Measurements from ENCODE around the gene MROH2B. TPM values are rescaled to one million over a fixed set of nuclear protein-coding genes. Genes with fewer than 3 reads are reported as not detected.
A peak's percentile ranks its signal among the peaks of the same experiment; 100 is the strongest.

MROH2B gene
- total and polyA plus RNA-seq, 5 experiments from 2014 or later, result not detected

GRCh38 chr5:41003670-41004376 lies 67.3 kb downstream of the MROH2B start:
- Mint-ChIP-seq H3K4me3 (no peak overlapping the region), H3K27ac (no peak overlapping the region), H3K4me1 (no peaks in the 10 kb centered on the region), H3K36me3 (peaks cover 0 to 3% (median 0%) of the 10 kb centered on the region in 3 donors), H3K27me3 (peaks cover 0 to 4% (median 2%) of the 10 kb centered on the region in 5 donors), H3K9me3 (peaks cover 0 to 4% (median 0%) of the 10 kb centered on the region in 9 donors)
- ATAC-seq (no peak), DNase-seq (no peak)
- POLR2A ChIA-PET, result no interaction called here

DNA sequence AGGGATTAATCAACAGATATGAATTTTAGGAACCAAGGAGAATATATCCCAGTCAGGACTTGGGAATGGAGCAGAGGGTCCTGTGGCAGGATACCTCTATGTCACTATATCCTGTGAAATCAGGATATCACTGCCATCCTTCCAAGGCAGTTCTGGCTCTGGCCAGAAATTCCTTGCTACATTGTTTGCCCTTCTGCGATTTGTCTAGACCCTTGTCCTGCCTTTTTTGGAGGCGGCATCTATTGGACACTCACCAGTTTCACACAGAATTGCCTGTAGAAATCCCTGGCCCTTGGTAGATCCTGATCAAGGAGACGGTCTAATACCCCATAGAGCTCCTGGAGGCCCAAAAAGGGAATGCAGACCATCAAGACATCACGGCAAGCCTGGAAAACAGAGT lies 71.2 kb downstream of the MROH2B start:
- H3K27ac Mint-ChIP-seq, result no peak overlapping the region
- POLR2A ChIA-PET, result no interaction called here

GRCh38 chr5:40999142-40999541 lies 72.0 kb downstream of the MROH2B start:
- Mint-ChIP-seq H3K27me3 (peaks cover 2 to 9% (median 4%) of the 10 kb centered on the region in 5 donors), H3K4me1 (no peaks in the 10 kb centered on the region), H3K36me3 (no peaks in the 10 kb centered on the region), H3K9me3 (no peaks in the 10 kb centered on the region), H3K4me3 (no peak overlapping the region), H3K27ac (no peak overlapping the region)
- DNase-seq, result no peak
- POLR2A ChIA-PET, result no interaction called here
- ATAC-seq, result no peak

More for the DNA sequence above, 71.2 kb downstream of the MROH2B start:
- no peaks in the 10 kb centered on the region for H3K36me3 Mint-ChIP-seq
- no peak for DNase-seq
- no peak for ATAC-seq
- no peaks in the 10 kb centered on the region for H3K9me3 Mint-ChIP-seq
- H3K27me3 Mint-ChIP-seq, result peaks cover 3 to 9% (median 4%) of the 10 kb centered on the region in 5 donors
- no peak overlapping the region for H3K4me3 Mint-ChIP-seq
- no peaks in the 10 kb centered on the region for H3K4me1 Mint-ChIP-seq

DNA sequence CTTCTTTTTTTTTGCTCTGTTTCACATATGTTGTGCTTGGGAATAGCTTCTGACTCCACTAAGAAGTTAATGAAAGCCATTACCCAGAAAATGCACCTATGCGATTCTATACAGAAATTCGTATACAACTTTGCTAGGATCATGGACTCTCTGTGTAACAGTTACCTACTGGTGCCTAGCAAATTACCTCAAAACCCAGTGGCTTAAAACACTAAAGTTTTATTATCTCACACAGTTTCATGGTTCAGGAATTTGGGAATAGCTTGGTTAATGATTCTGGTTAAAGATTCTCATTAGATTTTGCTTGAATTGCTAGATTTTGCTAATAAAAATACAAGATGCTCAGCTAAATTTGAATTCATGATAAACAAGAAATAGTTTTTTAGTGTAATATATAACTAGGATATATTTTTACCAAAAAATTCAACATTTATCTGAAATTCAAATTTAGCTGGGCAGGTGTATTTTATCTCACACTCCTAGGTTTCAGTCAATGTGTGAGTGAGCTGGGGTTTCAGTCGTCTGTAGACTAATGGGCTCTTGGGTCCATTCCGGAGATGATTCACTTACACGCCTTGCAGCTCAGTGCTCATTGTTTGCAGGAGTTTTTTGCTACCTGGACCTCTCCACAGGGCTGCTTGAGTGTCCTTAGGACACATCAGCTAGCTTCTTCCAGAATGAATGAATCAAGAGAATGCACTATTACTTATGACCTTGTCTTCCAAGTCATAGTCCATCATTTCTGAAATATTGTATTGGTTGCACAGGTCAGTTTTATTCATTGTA lies 75.1 kb downstream of the MROH2B start:
- Mint-ChIP-seq H3K36me3 (no peaks in the 10 kb centered on the region), H3K4me3 (no peak overlapping the region), H3K27me3 (peaks cover 2 to 9% (median 3%) of the 10 kb centered on the region in 5 donors), H3K4me1 (no peaks in the 10 kb centered on the region), H3K9me3 (no peaks in the 10 kb centered on the region), H3K27ac (no peak overlapping the region)
- POLR2A ChIA-PET, result no interaction called here
- DNase-seq (no peak), ATAC-seq (no peak)

- Mint-ChIP-seq H3K27ac (no peak overlapping the region), H3K36me3 (peaks cover 0 to 2% (median 0%) of the 10 kb centered on the region in 3 donors), H3K4me3 (no peak overlapping the region), H3K4me1 (no peaks in the 10 kb centered on the region), H3K27me3 (peaks cover 0 to 2% (median under 1%) of the 10 kb centered on the region in 5 donors), H3K9me3 (peaks cover 0 to 6% (median 4%) of the 10 kb centered on the region in 9 donors)
- ATAC-seq (no peak), DNase-seq (no peak)
- POLR2A ChIA-PET, result no interaction called here
Observed at GRCh38 chr5:40991981-40992559, 79.1 kb downstream of the MROH2B start.

GRCh38 chr5:40991168-40991980 lies 79.8 kb downstream of the MROH2B start:
- H3K27me3 Mint-ChIP-seq, result peaks cover 0 to 5% (median 2%) of the 10 kb centered on the region in 5 donors
- DNase-seq (no peak), ATAC-seq (no peak)
- H3K27ac Mint-ChIP-seq, result no peak overlapping the region
- no peak overlapping the region for H3K4me3 Mint-ChIP-seq
- POLR2A ChIA-PET, result no interaction called here
- no peaks in the 10 kb centered on the region for H3K4me1 Mint-ChIP-seq
- peaks cover 0 to 13% (median 6%) of the 10 kb centered on the region in 9 donors for H3K9me3 Mint-ChIP-seq
- H3K36me3 Mint-ChIP-seq, result peaks cover 0 to 8% (median 0%) of the 10 kb centered on the region in 3 donors

- Mint-ChIP-seq H3K27me3 (peaks cover 0 to 14% (median 2%) of the 10 kb centered on the region in 5 donors), H3K4me1 (no peaks in the 10 kb centered on the region), H3K9me3 (peaks cover 0 to 14% (median 6%) of the 10 kb centered on the region in 9 donors), H3K4me3 (no peak overlapping the region), H3K27ac (no peak overlapping the region), H3K36me3 (peaks cover 0 to 8% (median 0%) of the 10 kb centered on the region in 3 donors)
- DNase-seq (no peak), ATAC-seq (no peak)
- POLR2A ChIA-PET, result no interaction called here
Observed at GRCh38 chr5:40988746-40989510, 82.2 kb downstream of the MROH2B start.

- H3K4me1 Mint-ChIP-seq, result no peaks in the 10 kb centered on the region
- H3K27me3 Mint-ChIP-seq, result peaks cover 4 to 24% (median 7%) of the 10 kb centered on the region in 5 donors
- POLR2A ChIA-PET, result no interaction called here
- no peak overlapping the region for H3K4me3 Mint-ChIP-seq
- DNase-seq (no peak), ATAC-seq (no peak)
- H3K36me3 Mint-ChIP-seq, result peaks cover 0 to 8% (median 0%) of the 10 kb centered on the region in 3 donors
- H3K27ac Mint-ChIP-seq, result no peak overlapping the region
- peaks cover 0 to 14% (median 7%) of the 10 kb centered on the region in 9 donors for H3K9me3 Mint-ChIP-seq
Observed at GRCh38 chr5:40987349-40987748, 83.8 kb downstream of the MROH2B start.

DNA sequence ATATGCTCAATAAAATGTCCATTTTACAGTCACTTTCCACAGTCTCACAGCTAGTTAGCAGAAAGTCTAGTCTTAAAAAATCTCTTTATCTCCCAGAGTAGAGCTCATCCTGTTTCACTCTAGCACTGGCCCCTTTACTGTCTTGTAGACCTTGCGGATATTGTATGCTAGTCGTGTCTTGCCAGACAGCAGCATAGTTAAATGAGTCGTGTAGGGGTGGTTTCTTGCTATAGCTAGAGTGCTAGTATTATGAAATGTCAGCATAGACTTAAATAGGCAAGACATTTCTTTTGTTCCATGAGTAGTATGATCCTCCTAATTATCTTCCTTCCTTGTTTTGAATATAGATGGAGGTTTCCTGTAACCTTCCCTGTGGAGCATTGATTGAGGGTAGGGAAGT lies 84.5 kb downstream of the MROH2B start:
- peaks cover 0 to 14% (median 7%) of the 10 kb centered on the region in 9 donors for H3K9me3 Mint-ChIP-seq
- peaks cover 4 to 27% (median 11%) of the 10 kb centered on the region in 5 donors for H3K27me3 Mint-ChIP-seq
- peaks cover 0 to 8% (median 0%) of the 10 kb centered on the region in 3 donors for H3K36me3 Mint-ChIP-seq
- ATAC-seq, result no peak
- DNase-seq, result no peak
- POLR2A ChIA-PET, result no interaction called here
- no peak overlapping the region for H3K4me3 Mint-ChIP-seq
- no peak overlapping the region for H3K27ac Mint-ChIP-seq
- H3K4me1 Mint-ChIP-seq, result no peaks in the 10 kb centered on the region

DNA sequence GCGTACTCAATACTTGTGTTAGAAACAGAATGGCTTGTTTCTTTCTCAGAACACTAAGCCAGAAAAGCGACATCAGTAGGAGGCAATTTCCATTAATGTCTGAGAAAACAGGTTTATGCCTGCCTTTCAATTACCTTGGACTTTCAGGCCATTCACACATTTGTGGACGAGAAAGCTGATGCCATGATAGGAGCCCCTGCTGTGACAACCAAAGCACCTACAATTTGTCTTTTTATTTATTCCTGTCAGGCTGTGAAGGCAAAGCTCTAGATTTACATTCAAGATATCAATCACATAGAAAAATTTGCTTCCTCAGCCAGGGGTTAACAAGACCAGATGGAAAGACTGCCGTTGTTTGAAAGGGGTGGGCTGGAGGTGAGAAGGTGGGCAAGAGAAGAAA lies 85.6 kb downstream of the MROH2B start:
- DNase-seq (no peak), ATAC-seq (no peak)
- H3K36me3 Mint-ChIP-seq, result peaks cover 0 to 8% (median 0%) of the 10 kb centered on the region in 3 donors
- H3K4me1 Mint-ChIP-seq, result no peaks in the 10 kb centered on the region
- H3K4me3 Mint-ChIP-seq, result no peak overlapping the region
- H3K9me3 Mint-ChIP-seq, result peaks cover 0 to 14% (median 7%) of the 10 kb centered on the region in 9 donors
- no peak overlapping the region for H3K27ac Mint-ChIP-seq
- POLR2A ChIA-PET, result no interaction called here
- peaks cover 4 to 39% (median 13%) of the 10 kb centered on the region in 5 donors for H3K27me3 Mint-ChIP-seq

- ATAC-seq (no peak), DNase-seq (no peak)
- POLR2A ChIA-PET, result no interaction called here
- Mint-ChIP-seq H3K4me1 (no peaks in the 10 kb centered on the region), H3K27ac (no peak overlapping the region), H3K4me3 (no peak overlapping the region), H3K36me3 (peaks cover 0 to 8% (median 0%) of the 10 kb centered on the region in 3 donors), H3K27me3 (peaks cover 5 to 40% (median 11%) of the 10 kb centered on the region in 5 donors), H3K9me3 (peaks cover 0 to 14% (median 7%) of the 10 kb centered on the region in 9 donors)
Observed at GRCh38 chr5:40984884-40985283, 86.3 kb downstream of the MROH2B start.

GRCh38 chr5:40983781-40984180 lies 87.4 kb downstream of the MROH2B start:
- DNase-seq (no peak), ATAC-seq (no peak)
- no peaks in the 10 kb centered on the region for H3K4me1 Mint-ChIP-seq
- H3K9me3 Mint-ChIP-seq, result peaks cover 0 to 14% (median 7%) of the 10 kb centered on the region in 9 donors
- POLR2A ChIA-PET, result no interaction called here
- peaks cover 0 to 8% (median 0%) of the 10 kb centered on the region in 3 donors for H3K36me3 Mint-ChIP-seq
- H3K27me3 Mint-ChIP-seq, result peaks cover 6 to 47% (median 11%) of the 10 kb centered on the region in 5 donors
- H3K27ac Mint-ChIP-seq, result no peak overlapping the region
- peak overlapping the region in 1 of 10 donors; percentile 25 for H3K4me3 Mint-ChIP-seq

All from naive thymus-derived CD8-positive, alpha-beta T cell (primary cell).